Measurements from ENCODE around the gene MLH3.
"Not testable (repeated sequence)": the region's sequence is repeated elsewhere in the genome, so short reads cannot be mapped to it uniquely, and the experiment has no call there.

Gene MLH3

GRCh38 chr14:75025082-75025481 is 26.2 kb downstream of the MLH3 start:
- no peak for DNase-seq (ENCODE audit: low read depth)

GRCh38 chr14:75023108-75023507 is 28.2 kb downstream of the MLH3 start:
- DNase-seq (ENCODE audit: low read depth), result no peak

- DNase-seq (ENCODE audit: low read depth), result no peak
These were observed 28.6 kb downstream of the MLH3 start for GRCh38 chr14:75022655-75023054.

- no peak for DNase-seq (ENCODE audit: low read depth)
These were observed 32.6 kb downstream of the MLH3 start for GRCh38 chr14:75018694-75019093.

GRCh38 chr14:75016815-75017214 is 34.5 kb downstream of the MLH3 start:
- DNase-seq (ENCODE audit: low read depth), result no peak

GRCh38 chr14:75015496-75015895 is 35.8 kb downstream of the MLH3 start:
- DNase-seq (ENCODE audit: low read depth), result no peak

GRCh38 chr14:75013290-75013689 is 38.0 kb downstream of the MLH3 start:
- no peak for DNase-seq (ENCODE audit: low read depth)

- DNase-seq (ENCODE audit: low read depth), result no peak
These were observed 39.8 kb downstream of the MLH3 start for GRCh38 chr14:75011356-75011994.

GRCh38 chr14:75010472-75011093 is 40.7 kb downstream of the MLH3 start:
- DNase-seq (ENCODE audit: low read depth), result no peak

GRCh38 chr14:75009176-75009575 is 42.1 kb downstream of the MLH3 start:
- DNase-seq (ENCODE audit: low read depth), result no peak

- DNase-seq (ENCODE audit: low read depth), result no peak
These were observed 45.9 kb downstream of the MLH3 start for GRCh38 chr14:75005357-75005756.

- no peak for DNase-seq (ENCODE audit: low read depth)
These were observed 47.8 kb downstream of the MLH3 start for GRCh38 chr14:75003250-75004027.

GRCh38 chr14:75002392-75003249 is 48.6 kb downstream of the MLH3 start, which contains the start of gene EIF2B2:
Gene EIF2B2 (plus strand): TSS chr14:75002921. CDS start chr14:75002991, 70 bp downstream.
- DNase-seq (ENCODE audit: low read depth), result peak; percentile 92

GRCh38 chr14:75001899-75002298 is 49.4 kb downstream of the MLH3 start:
- DNase-seq (ENCODE audit: low read depth), result no peak

- DNase-seq (ENCODE audit: low read depth), result no peak
These were observed 50.0 kb downstream of the MLH3 start for GRCh38 chr14:75001261-75001660.

GRCh38 chr14:74995781-74996180 is 55.5 kb downstream of the MLH3 start:
- not testable (repeated sequence) for DNase-seq (ENCODE audit: low read depth)

GRCh38 chr14:74994182-74994581 is 57.1 kb downstream of the MLH3 start:
- DNase-seq (ENCODE audit: low read depth), result not testable (repeated sequence)

GRCh38 chr14:74988993-74989392 is 62.3 kb downstream of the MLH3 start:
- DNase-seq (ENCODE audit: low read depth), result no peak

- no peak for DNase-seq (ENCODE audit: low read depth)
These were observed 63.1 kb downstream of the MLH3 start for GRCh38 chr14:74988131-74988530.

GRCh38 chr14:74985806-74986205 is 65.5 kb downstream of the MLH3 start:
- no peak for DNase-seq (ENCODE audit: low read depth)

- DNase-seq (ENCODE audit: low read depth), result no peak
These were observed 66.3 kb downstream of the MLH3 start for GRCh38 chr14:74985028-74985310.

GRCh38 chr14:74984236-74985027 is 66.8 kb downstream of the MLH3 start:
- DNase-seq (ENCODE audit: low read depth), result no peak

Measured in fibroblast of the conjunctiva (primary cell).